Tibial artery (tissue), 4 donors: ENCODE measurements around the gene PARP11.
"Not testable (repeated sequence)": the region's sequence is repeated elsewhere in the genome, so short reads cannot be mapped to it uniquely, and the experiment has no call there.

Experiments
- DNase-seq, 2 donors: peaks; one replicate each; pipeline ENCODE4 v3.0.0-alpha.2; 2019
- H3K27ac ChIP-seq, 2 donors: fragments of 200-600 bp; sonication (generic) in 1 of 2; 1 replicate in 1 of 2; 2 replicates in 1 of 2; pipeline ENCODE4 v1.5.1; 2018 to 2019; ENCODE audit warnings: mild to moderate bottlenecking in 1 of 2
- H3K27me3 ChIP-seq, 2 donors: fragments of 200-600 bp; sonication (generic) in 1 of 2; one replicate each; pipeline versions ENCODE4 v1.5.1 to v1.6.0; 2016 to 2019
- H3K36me3 ChIP-seq, 3 donors: fragments of 200-600 bp; sonication (generic) in 2 of 3; one replicate each; pipeline ENCODE4 v1.5.1; 2016 to 2019; ENCODE audit warnings: mild to moderate bottlenecking in 2 of 3
- H3K4me1 ChIP-seq, 4 donors: fragments of 200-600 bp; sonication (generic) in 2 of 4; 1 replicate in 3 of 4; 2 replicates in 1 of 4; pipeline ENCODE4 v1.5.1; 2016 to 2019
- H3K4me3 ChIP-seq, 2 donors: fragments of 200-600 bp; sonication (generic) in 1 of 2; 1 replicate in 1 of 2; 2 replicates in 1 of 2; pipeline ENCODE4 v1.5.1; 2018 to 2019; ENCODE audit warnings: mild to moderate bottlenecking in 2 of 2
- H3K9me3 ChIP-seq, 3 donors: fragments of 200-600 bp; sonication (generic) in 1 of 3; one replicate each; pipeline ENCODE4 v1.5.1; 2016 to 2019
- CTCF ChIP-seq, 2 experiments: fragments of 200-600 bp in 1 of 2; fragments of 450-650 bp in 1 of 2; IDR thresholded peaks; one replicate each; pipeline ENCODE4 v1.5.1; 2017 to 2019; ENCODE audit warnings: antibody characterized with exemption in 2 of 2, mild to moderate bottlenecking in 1 of 2, moderate library complexity in 1 of 2
- intact Hi-C: fragments of 100-400 bp; cut with DNase I; formaldehyde crosslinking; loops from one replicate; pipeline ENCODE4 v1.15.0; 2023; ENCODE audit warnings: low total_unique reads

Gene PARP11

GRCh38 chr12:3869865-3870264, 3.3 kb downstream of the PARP11 start:
- Histone ChIP-seq H3K27me3 (no peaks in the 10 kb centered on the region), H3K9me3 (peaks cover 0 to 3% (median 0%) of the 10 kb centered on the region in 3 donors), H3K27ac (no peak overlapping the region), H3K36me3 (no peaks in the 10 kb centered on the region), H3K4me3 (no peak overlapping the region), H3K4me1 (peaks cover 0 to 18% (median 10%) of the 10 kb centered on the region in 4 donors)
- intact Hi-C loops: no loop called here
- TF ChIP-seq CTCF (IDR thresholded peaks at IDR 0.05): no peak
- DNase-seq: no peak

- Histone ChIP-seq H3K9me3 (peaks cover 0 to 3% (median 0%) of the 10 kb centered on the region in 3 donors), H3K4me1 (peaks cover 0 to 18% (median 10%) of the 10 kb centered on the region in 4 donors), H3K27ac (no peak overlapping the region), H3K27me3 (no peaks in the 10 kb centered on the region), H3K36me3 (no peaks in the 10 kb centered on the region), H3K4me3 (no peak overlapping the region)
- no peak for DNase-seq
- TF ChIP-seq CTCF (IDR thresholded peaks at IDR 0.05): no peak
- intact Hi-C loops: no loop called here
Measured at GRCh38 chr12:3869433-3869832, 3.8 kb downstream of the PARP11 start.

GRCh38 chr12:3863756-3864155, 9.4 kb downstream of the PARP11 start:
- peaks cover 3 to 10% (median 6%) of the 10 kb centered on the region in 3 donors for H3K36me3 ChIP-seq

GRCh38 chr12:3842517-3842916, 30.7 kb downstream of the PARP11 start:
- TF ChIP-seq CTCF (IDR thresholded peaks at IDR 0.05): no peak
- intact Hi-C loops: no loop called here
- no peak overlapping the region for H3K4me3 ChIP-seq
- peaks cover 0 to 3% (median 0%) of the 10 kb centered on the region in 3 donors for H3K36me3 ChIP-seq
- no peaks in the 10 kb centered on the region for H3K4me1 ChIP-seq
- H3K9me3 ChIP-seq: peaks cover 0 to 3% (median 0%) of the 10 kb centered on the region in 3 donors
- no peak for DNase-seq
- H3K27ac ChIP-seq: no peak overlapping the region
- H3K27me3 ChIP-seq: no peaks in the 10 kb centered on the region

More at GRCh38 chr12:3863756-3864155, 9.4 kb downstream of the PARP11 start:
- no peaks in the 10 kb centered on the region for H3K27me3 ChIP-seq
- intact Hi-C loops: no loop called here
- no peak overlapping the region for H3K4me3 ChIP-seq
- H3K4me1 ChIP-seq: no peaks in the 10 kb centered on the region
- no peak for TF ChIP-seq CTCF (IDR thresholded peaks at IDR 0.05)
- no peak overlapping the region for H3K27ac ChIP-seq
- H3K9me3 ChIP-seq: peaks cover 0 to 3% (median 0%) of the 10 kb centered on the region in 3 donors
- no peak for DNase-seq

- Histone ChIP-seq H3K4me1 (no peaks in the 10 kb centered on the region), H3K9me3 (no peaks in the 10 kb centered on the region), H3K27ac (no peak overlapping the region), H3K36me3 (peaks cover 0 to 2% (median 0%) of the 10 kb centered on the region in 3 donors), H3K27me3 (no peaks in the 10 kb centered on the region), H3K4me3 (no peak overlapping the region)
- no peak for TF ChIP-seq CTCF (IDR thresholded peaks at IDR 0.05)
- intact Hi-C loops: no loop called here
- no peak for DNase-seq
Measured at GRCh38 chr12:3841783-3842182, 31.4 kb downstream of the PARP11 start.

GRCh38 chr12:3840833-3841232, 32.4 kb downstream of the PARP11 start:
- H3K4me1 ChIP-seq, H3K4me3 ChIP-seq, DNase-seq, H3K27me3 ChIP-seq, H3K9me3 ChIP-seq, H3K27ac ChIP-seq, intact Hi-C loops, H3K36me3 ChIP-seq: not testable (repeated sequence)

- H3K4me3 ChIP-seq, H3K4me1 ChIP-seq, H3K36me3 ChIP-seq, DNase-seq, H3K27me3 ChIP-seq, H3K27ac ChIP-seq, intact Hi-C loops, H3K9me3 ChIP-seq: not testable (repeated sequence)
Measured at GRCh38 chr12:3839745-3840144, 33.5 kb downstream of the PARP11 start.

- DNase-seq, H3K27ac ChIP-seq, H3K4me1 ChIP-seq, intact Hi-C loops, H3K4me3 ChIP-seq, H3K27me3 ChIP-seq, H3K9me3 ChIP-seq, H3K36me3 ChIP-seq: not testable (repeated sequence)
Measured at GRCh38 chr12:3838701-3839548, 34.3 kb downstream of the PARP11 start.
